ENCODE data around the gene CCDC187.

DNA sequence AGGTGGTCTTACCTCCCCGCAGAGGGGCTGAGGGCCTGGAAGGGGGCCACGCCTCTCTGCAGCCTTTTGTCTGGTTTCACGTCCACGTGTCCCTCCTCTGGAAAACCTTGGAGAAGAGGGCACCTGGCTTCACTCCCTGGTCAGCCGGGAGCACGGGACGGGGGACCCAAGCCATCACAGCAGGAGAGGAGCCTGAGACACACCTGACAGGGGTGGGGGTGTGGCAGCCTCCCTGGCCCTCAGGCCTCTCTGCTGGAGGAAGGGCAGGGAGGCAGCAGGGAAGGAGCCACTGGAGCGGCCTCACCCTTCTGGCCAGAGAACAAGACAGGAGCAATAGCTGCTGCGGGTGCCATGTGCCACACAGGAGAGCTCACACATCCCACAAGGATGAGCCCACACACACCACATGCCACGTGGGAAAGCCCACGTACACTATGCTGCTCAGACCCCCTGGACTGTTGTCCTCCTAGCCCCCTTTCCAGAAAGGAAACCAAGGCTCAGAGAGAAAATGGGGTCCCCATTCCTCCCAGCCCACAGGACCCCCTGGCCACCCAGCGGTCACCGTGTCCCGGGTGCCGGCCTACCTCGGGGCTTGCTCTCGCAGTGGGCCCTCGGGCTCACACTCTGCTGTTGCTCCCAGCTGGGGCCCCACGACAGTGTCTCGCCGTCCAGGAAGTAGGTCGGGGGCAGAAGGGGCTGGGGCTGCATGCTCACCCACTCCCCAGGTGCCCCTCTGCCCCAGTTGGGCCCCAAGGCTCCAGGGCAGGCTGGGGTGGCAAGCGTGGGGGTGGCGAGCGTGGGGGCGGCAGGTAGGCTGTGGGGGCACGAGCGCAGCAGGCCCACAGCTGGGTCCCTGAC, 18.2 kb downstream of the CCDC187 start:
- TF ChIP-seq, protein P1, sequence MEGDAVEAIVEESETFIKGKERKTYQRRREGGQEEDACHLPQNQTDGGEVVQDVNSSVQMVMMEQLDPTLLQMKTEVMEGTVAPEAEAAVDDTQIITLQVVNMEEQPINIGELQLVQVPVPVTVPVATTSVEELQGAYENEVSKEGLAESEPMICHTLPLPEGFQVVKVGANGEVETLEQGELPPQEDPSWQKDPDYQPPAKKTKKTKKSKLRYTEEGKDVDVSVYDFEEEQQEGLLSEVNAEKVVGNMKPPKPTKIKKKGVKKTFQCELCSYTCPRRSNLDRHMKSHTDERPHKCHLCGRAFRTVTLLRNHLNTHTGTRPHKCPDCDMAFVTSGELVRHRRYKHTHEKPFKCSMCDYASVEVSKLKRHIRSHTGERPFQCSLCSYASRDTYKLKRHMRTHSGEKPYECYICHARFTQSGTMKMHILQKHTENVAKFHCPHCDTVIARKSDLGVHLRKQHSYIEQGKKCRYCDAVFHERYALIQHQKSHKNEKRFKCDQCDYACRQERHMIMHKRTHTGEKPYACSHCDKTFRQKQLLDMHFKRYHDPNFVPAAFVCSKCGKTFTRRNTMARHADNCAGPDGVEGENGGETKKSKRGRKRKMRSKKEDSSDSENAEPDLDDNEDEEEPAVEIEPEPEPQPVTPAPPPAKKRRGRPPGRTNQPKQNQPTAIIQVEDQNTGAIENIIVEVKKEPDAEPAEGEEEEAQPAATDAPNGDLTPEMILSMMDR (IDR thresholded peaks at IDR 0.05), result no peak
- TF ChIP-seq POLR2A (IDR thresholded peaks at IDR 0.05), result no peak

Data from right lobe of liver (tissue), 4 donors.